ENCODE data around the gene METRNL.

GRCh38 chr17:83124871-83125514 lies 45.6 kb downstream of the METRNL start:
- TF ChIP-seq CTCF (conservative IDR thresholded peaks at IDR 0.05), result no peak
- no peak for TF ChIP-seq EZH2 (IDR thresholded peaks at IDR 0.05; ENCODE audit: low read depth)

Data from PC-9 (cell line).